SJSA1 (cell line): ENCODE data around the gene FAM90A1. TPM values are rescaled to one million over a fixed set of nuclear protein-coding genes. Genes with fewer than 3 reads are reported as not detected.
A peak's percentile ranks its signal among the peaks of the same experiment; 100 is the strongest.
"Not testable (repeated sequence)": the region's sequence is repeated elsewhere in the genome, so short reads cannot be mapped to it uniquely, and the experiment has no call there.

Experiments used
- DNase-seq, 2 experiments: peaks; one replicate each; pipeline ENCODE4 v3.0.0-alpha.2; 2015 to 2020; ENCODE audit warnings: low spot score in 2 of 2, low read depth in 1 of 2
- H3K27ac ChIP-seq: fragments of 250-450 bp; sonication (Bioruptor Pico); 2 replicates; pipeline ENCODE4 v1.5.1; 2020; ENCODE audit warnings: mild to moderate bottlenecking, moderate library complexity
- H3K27me3 ChIP-seq: fragments of 250-450 bp; sonication (Bioruptor Pico); replicated peaks from 2 replicates; pipeline ENCODE4 v1.5.1; 2020; ENCODE audit warnings: mild to moderate bottlenecking, moderate library complexity
- H3K36me3 ChIP-seq: fragments of 250-450 bp; sonication (Bioruptor Pico); 2 replicates; pipeline ENCODE4 v1.5.1; 2020; ENCODE audit warnings: mild to moderate bottlenecking
- H3K4me1 ChIP-seq: fragments of 250-450 bp; sonication (Bioruptor Pico); replicated peaks from 2 replicates; pipeline ENCODE4 v1.6.1; 2021; ENCODE audit warnings: mild to moderate bottlenecking
- H3K4me3 ChIP-seq: fragments of 250-450 bp; sonication (Bioruptor Pico); 2 replicates; pipeline ENCODE4 v1.5.1; 2020; ENCODE audit warnings: mild to moderate bottlenecking
- H3K9me3 ChIP-seq: fragments of 250-450 bp; sonication (Bioruptor Pico); replicated peaks from 2 replicates; pipeline ENCODE4 v1.5.1; 2020; ENCODE audit warnings: mild to moderate bottlenecking
- total RNA-seq: library from RNA; depleted of rRNA; stranded (reverse); fragments of >200 nt; shearing (Covaris generic); gene quantifications from 2 replicates; pipeline ENCODE4 v1.2.3, GENCODE V29; 2014

Gene FAM90A1
- total RNA-seq, 1 experiment from 2014 or later, result not detected

GRCh38 chr12:8241917-8242621, 14.7 kb upstream of the FAM90A1 start:
- H3K27ac ChIP-seq, result peak overlapping the region; percentile 87
- H3K36me3 ChIP-seq, H3K27me3 ChIP-seq, H3K9me3 ChIP-seq, H3K4me1 ChIP-seq: not testable (repeated sequence)
- DNase-seq, result peak; percentile 55 to 69
- H3K4me3 ChIP-seq, result peak overlapping the region; percentile 69

GRCh38 chr12:8240340-8241114, 13.1 kb upstream of the FAM90A1 start:
- H3K9me3 ChIP-seq, DNase-seq, H3K27ac ChIP-seq, H3K4me3 ChIP-seq, H3K36me3 ChIP-seq, H3K27me3 ChIP-seq: not testable (repeated sequence)
- peaks cover 16% of the 10 kb centered on the region for H3K4me1 ChIP-seq

GRCh38 chr12:8237031-8237430, 9.6 kb upstream of the FAM90A1 start:
- H3K27ac ChIP-seq, H3K36me3 ChIP-seq, H3K4me3 ChIP-seq, H3K9me3 ChIP-seq, H3K27me3 ChIP-seq: not testable (repeated sequence)
- peak in 1 of 2 experiments; percentile 27 for DNase-seq
- peaks cover 17% of the 10 kb centered on the region for H3K4me1 ChIP-seq

GRCh38 chr12:8235316-8236157, 8.1 kb upstream of the FAM90A1 start:
- H3K27me3 ChIP-seq, H3K4me3 ChIP-seq, H3K36me3 ChIP-seq, H3K9me3 ChIP-seq, H3K27ac ChIP-seq: not testable (repeated sequence)
- H3K4me1 ChIP-seq, result peaks cover 13% of the 10 kb centered on the region
- DNase-seq, result peak; percentile 77 to 86

GRCh38 chr12:8234746-8235145, 7.3 kb upstream of the FAM90A1 start:
- H3K27ac ChIP-seq, H3K27me3 ChIP-seq, H3K36me3 ChIP-seq, H3K9me3 ChIP-seq, DNase-seq, H3K4me3 ChIP-seq: not testable (repeated sequence)
- peaks cover 13% of the 10 kb centered on the region for H3K4me1 ChIP-seq

- not testable (repeated sequence) for H3K27me3 ChIP-seq, H3K27ac ChIP-seq, DNase-seq, H3K36me3 ChIP-seq, H3K4me3 ChIP-seq, H3K9me3 ChIP-seq
- H3K4me1 ChIP-seq, result peaks cover 13% of the 10 kb centered on the region
These were observed 6.6 kb upstream of the FAM90A1 start for GRCh38 chr12:8233935-8234495.

GRCh38 chr12:8233300-8233855, 6.0 kb upstream of the FAM90A1 start:
- H3K4me3 ChIP-seq, DNase-seq, H3K27me3 ChIP-seq, H3K36me3 ChIP-seq, H3K9me3 ChIP-seq, H3K27ac ChIP-seq: not testable (repeated sequence)
- peaks cover 13% of the 10 kb centered on the region for H3K4me1 ChIP-seq

GRCh38 chr12:8231666-8232608, 4.5 kb upstream of the FAM90A1 start:
- DNase-seq, result peak; percentile 24 to 59
- not testable (repeated sequence) for H3K27me3 ChIP-seq, H3K4me3 ChIP-seq, H3K9me3 ChIP-seq, H3K27ac ChIP-seq, H3K36me3 ChIP-seq
- peaks cover 13% of the 10 kb centered on the region for H3K4me1 ChIP-seq

GRCh38 chr12:8231049-8231448, 3.6 kb upstream of the FAM90A1 start:
- not testable (repeated sequence) for H3K9me3 ChIP-seq, H3K36me3 ChIP-seq, H3K27me3 ChIP-seq, DNase-seq, H3K4me3 ChIP-seq, H3K27ac ChIP-seq, H3K4me1 ChIP-seq

GRCh38 chr12:8229486-8229885, 2.1 kb upstream of the FAM90A1 start:
- DNase-seq, H3K4me1 ChIP-seq, H3K9me3 ChIP-seq, H3K36me3 ChIP-seq, H3K27me3 ChIP-seq, H3K4me3 ChIP-seq, H3K27ac ChIP-seq: not testable (repeated sequence)

GRCh38 chr12:8228607-8229006, 1.2 kb upstream of the FAM90A1 start:
- not testable (repeated sequence) for H3K27ac ChIP-seq, H3K9me3 ChIP-seq, H3K4me1 ChIP-seq, H3K36me3 ChIP-seq, DNase-seq, H3K4me3 ChIP-seq, H3K27me3 ChIP-seq

GRCh38 chr12:8227732-8228077, 287 bp upstream of the FAM90A1 start:
- H3K27me3 ChIP-seq, H3K9me3 ChIP-seq, DNase-seq, H3K4me3 ChIP-seq, H3K4me1 ChIP-seq, H3K36me3 ChIP-seq, H3K27ac ChIP-seq: not testable (repeated sequence)

- DNase-seq, result no peak
- no peak overlapping the region for H3K4me3 ChIP-seq
- H3K4me1 ChIP-seq, result no peaks in the 10 kb centered on the region
- no peak overlapping the region for H3K27ac ChIP-seq
- no peaks in the 10 kb centered on the region for H3K36me3 ChIP-seq
- no peaks in the 10 kb centered on the region for H3K27me3 ChIP-seq
- H3K9me3 ChIP-seq, result no peaks in the 10 kb centered on the region
These were observed 1.1 kb downstream of the FAM90A1 start for GRCh38 chr12:8226355-8226754.
